Measurements from ENCODE around the gene SOWAHC.

Gene SOWAHC

GRCh38 chr2:109655287-109655686, 41.1 kb downstream of the SOWAHC start:
- no peak overlapping the region for H3K9ac ChIP-seq (ENCODE audit: low read depth, low read length)
- peaks cover 3% of the 10 kb centered on the region for H3K4me1 ChIP-seq (ENCODE audit: control insufficient read depth, insufficient read depth, low read length)
- no peaks in the 10 kb centered on the region for H3K27me3 ChIP-seq (ENCODE audit: control insufficient read depth, insufficient read depth, low read length)
- no peak overlapping the region for H3K4me3 ChIP-seq (ENCODE audit: low read depth, low read length)
- peaks cover 4% of the 10 kb centered on the region for H3K36me3 ChIP-seq (ENCODE audit: control insufficient read depth, insufficient read depth, low read length)
- H3K9me3 ChIP-seq (ENCODE audit: control insufficient read depth, insufficient read depth, low read length), result no peaks in the 10 kb centered on the region

GRCh38 chr2:109659396-109660045, 45.4 kb downstream of the SOWAHC start:
- peaks cover 3% of the 10 kb centered on the region for H3K4me1 ChIP-seq (ENCODE audit: control insufficient read depth, insufficient read depth, low read length)

GRCh38 chr2:109660046-109660860, 46.1 kb downstream of the SOWAHC start:
- Histone ChIP-seq H3K9me3 (ENCODE audit: control insufficient read depth, insufficient read depth, low read length) (no peaks in the 10 kb centered on the region), H3K4me3 (ENCODE audit: low read depth, low read length) (no peak overlapping the region)

More at GRCh38 chr2:109659396-109660045, 45.4 kb downstream of the SOWAHC start:
- Histone ChIP-seq H3K4me3 (ENCODE audit: low read depth, low read length) (no peak overlapping the region), H3K9ac (ENCODE audit: low read depth, low read length) (no peak overlapping the region), H3K9me3 (ENCODE audit: control insufficient read depth, insufficient read depth, low read length) (no peaks in the 10 kb centered on the region), H3K36me3 (ENCODE audit: control insufficient read depth, insufficient read depth, low read length) (no peaks in the 10 kb centered on the region), H3K27me3 (ENCODE audit: control insufficient read depth, insufficient read depth, low read length) (no peaks in the 10 kb centered on the region)

GRCh38 chr2:109662889-109663288, 48.7 kb downstream of the SOWAHC start:
- peaks cover 3% of the 10 kb centered on the region for H3K4me1 ChIP-seq (ENCODE audit: control insufficient read depth, insufficient read depth, low read length)
- H3K36me3 ChIP-seq (ENCODE audit: control insufficient read depth, insufficient read depth, low read length), result no peaks in the 10 kb centered on the region
- H3K9ac ChIP-seq (ENCODE audit: low read depth, low read length), result no peak overlapping the region
- no peaks in the 10 kb centered on the region for H3K27me3 ChIP-seq (ENCODE audit: control insufficient read depth, insufficient read depth, low read length)
- no peak overlapping the region for H3K4me3 ChIP-seq (ENCODE audit: low read depth, low read length)
- H3K9me3 ChIP-seq (ENCODE audit: control insufficient read depth, insufficient read depth, low read length), result no peaks in the 10 kb centered on the region

More at GRCh38 chr2:109660046-109660860, 46.1 kb downstream of the SOWAHC start:
- no peak overlapping the region for H3K9ac ChIP-seq (ENCODE audit: low read depth, low read length)
- peaks cover 3% of the 10 kb centered on the region for H3K4me1 ChIP-seq (ENCODE audit: control insufficient read depth, insufficient read depth, low read length)
- no peaks in the 10 kb centered on the region for H3K36me3 ChIP-seq (ENCODE audit: control insufficient read depth, insufficient read depth, low read length)
- H3K27me3 ChIP-seq (ENCODE audit: control insufficient read depth, insufficient read depth, low read length), result no peaks in the 10 kb centered on the region

GRCh38 chr2:109663721-109664120, 49.6 kb downstream of the SOWAHC start:
- Histone ChIP-seq H3K9me3 (ENCODE audit: control insufficient read depth, insufficient read depth, low read length) (no peaks in the 10 kb centered on the region), H3K27me3 (ENCODE audit: control insufficient read depth, insufficient read depth, low read length) (no peaks in the 10 kb centered on the region), H3K36me3 (ENCODE audit: control insufficient read depth, insufficient read depth, low read length) (no peaks in the 10 kb centered on the region), H3K4me3 (ENCODE audit: low read depth, low read length) (no peak overlapping the region), H3K4me1 (ENCODE audit: control insufficient read depth, insufficient read depth, low read length) (peaks cover 3% of the 10 kb centered on the region), H3K9ac (ENCODE audit: low read depth, low read length) (no peak overlapping the region)

GRCh38 chr2:109666466-109666865, 52.3 kb downstream of the SOWAHC start:
- Histone ChIP-seq H3K27me3 (ENCODE audit: control insufficient read depth, insufficient read depth, low read length) (no peaks in the 10 kb centered on the region), H3K4me3 (ENCODE audit: low read depth, low read length) (no peak overlapping the region), H3K9ac (ENCODE audit: low read depth, low read length) (no peak overlapping the region), H3K36me3 (ENCODE audit: control insufficient read depth, insufficient read depth, low read length) (no peaks in the 10 kb centered on the region), H3K4me1 (ENCODE audit: control insufficient read depth, insufficient read depth, low read length) (no peaks in the 10 kb centered on the region), H3K9me3 (ENCODE audit: control insufficient read depth, insufficient read depth, low read length) (no peaks in the 10 kb centered on the region)
